Fibroblast of the aortic adventitia (primary cell): ENCODE measurements around the gene PRR5. TPM values are rescaled to one million over a fixed set of nuclear protein-coding genes. Genes with fewer than 3 reads are reported as not detected.

ENCODE experiments used
- DNase-seq: peaks from one replicate; pipeline ENCODE4 v3.0.0-alpha.2; 2010; ENCODE audit warnings: low read depth
- H3K4me3 ChIP-seq: 2 replicates; pipeline ENCODE4 v1.5.1; 2011; ENCODE audit warnings: low read depth, mild to moderate bottlenecking, control low read depth, low read length, moderate library complexity
- CTCF ChIP-seq: IDR thresholded peaks from 2 replicates; pipeline ENCODE4 v1.5.1; 2011; ENCODE audit warnings: mild to moderate bottlenecking, low read length, control low read depth, inconsistent platforms; ENCODE audit not compliant: insufficient read depth
- total RNA-seq: library from RNA; depleted of rRNA; stranded (reverse); fragments of >200 nt; gene quantifications from 2 replicates; pipeline ENCODE4 v1.2.3, GENCODE V29; 2012; ENCODE audit warnings: low replicate concordance

PRR5 gene
- total RNA-seq, 1 donor, result 1.8 TPM

- TF ChIP-seq CTCF, result no peak
- H3K4me3 ChIP-seq, result no peak overlapping the region
- no peak for DNase-seq
These were observed 34.2 kb upstream of the PRR5 start for GRCh38 chr22:44667829-44668189.

- no peak for DNase-seq
- TF ChIP-seq CTCF, result no peak
- peak overlapping the region; percentile 56 for H3K4me3 ChIP-seq
These were observed 33.7 kb upstream of the PRR5 start for GRCh38 chr22:44668190-44668885.

- peak overlapping the region; percentile 56 for H3K4me3 ChIP-seq
- DNase-seq, result no peak
- no peak for TF ChIP-seq CTCF
These were observed 33.0 kb upstream of the PRR5 start for GRCh38 chr22:44668886-44669521.

GRCh38 chr22:44669561-44669976 is 32.4 kb upstream of the PRR5 start:
- H3K4me3 ChIP-seq, result no peak overlapping the region
- TF ChIP-seq CTCF, result peak; percentile 30
- DNase-seq, result no peak

- TF ChIP-seq CTCF, result no peak
- no peak overlapping the region for H3K4me3 ChIP-seq
- DNase-seq, result no peak
These were observed 31.6 kb upstream of the PRR5 start for GRCh38 chr22:44670220-44670988.

GRCh38 chr22:44671742-44672141 is 30.3 kb upstream of the PRR5 start:
- DNase-seq, result peak; percentile 43
- TF ChIP-seq CTCF, result no peak
- no peak overlapping the region for H3K4me3 ChIP-seq
